Keratinocyte (primary cell): ENCODE measurements around the gene AGAP1.

Source experiments
- CTCF ChIP-seq, 3 experiments: IDR thresholded peaks in 1 of 3; conservative IDR thresholded peaks in 1 of 3; optimal IDR thresholded peaks in 1 of 3; 2 replicates in 2 of 3; 3 replicates in 1 of 3; pipeline versions ENCODE3 to v1.5.1; 2011; ENCODE audit warnings: low read length in 3 of 3, mild to moderate bottlenecking in 3 of 3, moderate library complexity in 2 of 3, control low read depth in 1 of 3, inconsistent platforms in 1 of 3; ENCODE audit not compliant: insufficient read depth in 2 of 3; ENCODE audit errors: extremely low read depth in 1 of 3
- EZH2 ChIP-seq: IDR thresholded peaks from one replicate; pipeline ENCODE4 v1.6.1; 2012; ENCODE audit warnings: inconsistent platforms, mild to moderate bottlenecking, low read length, moderate library complexity

GRCh38 chr2:235583925-235584637 lies 90.2 kb downstream of the AGAP1 start:
- TF ChIP-seq CTCF (optimal IDR thresholded peaks at IDR 0.05 in 1 of 3, IDR thresholded peaks at IDR 0.05 in 1 of 3, conservative IDR thresholded peaks at IDR 0.05 in 1 of 3; ENCODE audit: extremely low read depth in 1 of 3, insufficient read depth in 2 of 3, low read length in 3 of 3) (no peak), EZH2 (no peak)
